K562 (cell line): ENCODE data around the gene C2orf81. TPM values are rescaled to one million over a fixed set of nuclear protein-coding genes. Genes with fewer than 3 reads are reported as not detected.

Experiments used
- C11orf30 ChIP-seq: fragments of 450-650 bp; IDR thresholded peaks from 2 replicates; pipeline ENCODE4 v1.6.1; 2016; ENCODE audit warnings: low read depth, mild to moderate bottlenecking
- CTBP1 ChIP-seq: fragments of 450-650 bp; IDR thresholded peaks from 2 replicates; pipeline ENCODE4 v1.6.1; 2016; ENCODE audit warnings: borderline replicate concordance
- ETV1 ChIP-seq: fragments of 450-650 bp; conservative IDR thresholded peaks from 2 replicates; pipeline ENCODE4 v1.6.1; 2016; ENCODE audit warnings: missing genetic modification characterization, control low read depth, low read depth, missing compliant biosample characterization
- FOSL1 ChIP-seq: fragments of 200-800 bp; sonication (Bioruptor generic); conservative IDR thresholded peaks from 2 replicates; pipeline ENCODE4 v1.6.1; 2016; ENCODE audit warnings: missing genetic modification characterization, missing compliant biosample characterization
- MEIS2 ChIP-seq: fragments of 450-650 bp; IDR thresholded peaks from 2 replicates; pipeline ENCODE4 v1.6.1; 2014; ENCODE audit warnings: mild to moderate bottlenecking; ENCODE audit not compliant: partially characterized antibody
- NFE2 ChIP-seq: IDR thresholded peaks from 2 replicates; pipeline ENCODE4 v1.6.1; 2014; ENCODE audit warnings: antibody characterized with exemption, low read depth
- NR2F6 ChIP-seq: fragments of 450-650 bp; formaldehyde crosslinking; IDR thresholded peaks from 2 replicates; pipeline ENCODE4 v1.4.0; 2020; ENCODE audit warnings: mild to moderate bottlenecking
- SMAD2 ChIP-seq: fragments of 150-350 bp; IDR thresholded peaks from 2 replicates; pipeline ENCODE4 v1.6.1; 2014; ENCODE audit warnings: low read depth, mild to moderate bottlenecking, low read length
- SRSF7 ChIP-seq: fragments of 200-400 bp; formaldehyde crosslinking; optimal IDR thresholded peaks from 2 replicates; pipeline ENCODE3; 2017; ENCODE audit warnings: mild to moderate bottlenecking, low read depth, low read length
- STAT5B ChIP-seq: fragments of 250-450 bp; sonication (Bioruptor Pico); IDR thresholded peaks from 2 replicates; pipeline ENCODE4 v1.8.0; 2021; ENCODE audit warnings: mild to moderate bottlenecking, inconsistent platforms
- TCF7 ChIP-seq: sonication (generic); IDR thresholded peaks from 2 replicates; pipeline ENCODE4 v1.6.1; 2016; ENCODE audit warnings: antibody characterized with exemption, borderline replicate concordance
- ZBTB40 ChIP-seq, 2 experiments: fragments of 450-650 bp in 1 of 2; sonication (generic) in 1 of 2; formaldehyde crosslinking in 1 of 2; IDR thresholded peaks; 2 replicates each; pipeline versions ENCODE4 v1.7.1 to v1.9.0; 2016 to 2022; ENCODE audit warnings: inconsistent platforms in 1 of 2, mild to moderate bottlenecking in 1 of 2, missing genetic modification reagents in 1 of 2
- ZBTB7A ChIP-seq: IDR thresholded peaks from 2 replicates; pipeline ENCODE4 v1.6.1; 2011; ENCODE audit warnings: low read depth, mild to moderate bottlenecking, low read length, moderate library complexity, borderline replicate concordance; ENCODE audit not compliant: control insufficient read depth
- ZNF121 ChIP-seq: sonication (generic); formaldehyde crosslinking; conservative IDR thresholded peaks from 2 replicates; pipeline ENCODE4 v1.8.0; 2022; ENCODE audit warnings: missing genetic modification reagents
- ZNF253 ChIP-seq: fragments of 250-450 bp; sonication (Bioruptor Pico); conservative IDR thresholded peaks from 2 replicates; pipeline ENCODE4 v1.6.1; 2021; ENCODE audit warnings: mild to moderate bottlenecking
- polyA plus RNA-seq, 8 experiments: library from polyadenylated mRNA; depleted of rRNA in 4 of 8; stranded (reverse) in 5 of 8; unstranded in 3 of 8; fragments of >200 nt; fragmentation: Nextera tagmentation in 2 of 8; fragmentation: Illumina TruSeq in 1 of 8; extraction: Ambion mirVana in 2 of 8; extraction: Trizol in 1 of 8; gene quantifications; 2 replicates each; pipeline versions ENCODE4 v1.2.1 to v1.2.3, GENCODE V29; 2011 to 2014; ENCODE audit warnings: inconsistent platforms in 1 of 8, missing spikeins in 1 of 8
- total RNA-seq, 7 experiments: library from RNA; depleted of rRNA in 6 of 7; stranded (reverse); fragments of >200 nt in 6 of 7; fragmentation: Illumina TruSeq in 2 of 7; extraction: Trizol in 2 of 7; gene quantifications; 2 replicates each; pipeline versions ENCODE4 v1.2.1 to v1.2.3, GENCODE V29; 2011 to 2021; ENCODE audit warnings: low replicate concordance in 1 of 7
- TF ChIP-seq, protein P1 (sequence below): fragments of 450-650 bp; IDR thresholded peaks from 2 replicates; pipeline ENCODE4 v1.6.1; 2016; ENCODE audit warnings: antibody characterized with exemption

Gene C2orf81
- total and polyA plus RNA-seq, 9 of the 15 experiments (the other 6 are each of a cell fraction or from before 2014, with no cell fraction given) = 0.06 TPM; not detected in 8

GRCh38 chr2:74391580-74392448 is 29.6 kb downstream of the C2orf81 start (continued):
- peak; percentile 35; the same call in 1 of the 2 replicates for TF ChIP-seq ZBTB40 (IDR thresholded peaks at IDR 0.05)
- no peak for TF ChIP-seq ZBTB40 (CRISPR knock-in tag; IDR thresholded peaks at IDR 0.05)
- TF ChIP-seq ETV1 = no peak
- no peak for TF ChIP-seq SMAD2
- TF ChIP-seq, protein P1, sequence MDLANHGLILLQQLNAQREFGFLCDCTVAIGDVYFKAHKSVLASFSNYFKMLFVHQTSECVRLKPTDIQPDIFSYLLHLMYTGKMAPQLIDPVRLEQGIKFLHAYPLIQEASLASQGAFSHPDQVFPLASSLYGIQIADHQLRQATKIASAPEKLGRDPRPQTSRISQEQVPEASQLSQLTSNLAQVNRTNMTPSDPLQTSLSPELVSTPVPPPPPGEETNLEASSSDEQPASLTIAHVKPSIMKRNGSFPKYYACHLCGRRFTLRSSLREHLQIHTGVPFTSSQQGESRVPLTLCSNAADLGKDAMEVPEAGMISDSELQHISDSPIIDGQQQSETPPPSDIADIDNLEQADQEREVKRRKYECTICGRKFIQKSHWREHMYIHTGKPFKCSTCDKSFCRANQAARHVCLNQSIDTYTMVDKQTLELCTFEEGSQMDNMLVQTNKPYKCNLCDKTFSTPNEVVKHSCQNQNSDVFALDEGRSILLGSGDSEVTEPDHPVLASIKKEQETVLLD = peak; percentile 85
- peak; percentile 71 for TF ChIP-seq MEIS2
- peak; percentile 93 for TF ChIP-seq ZBTB7A
- peak; percentile 84; the same call in 1 of the 2 replicates for TF ChIP-seq CTBP1
- TF ChIP-seq ZNF121 (CRISPR knock-in tag) = no peak
- TF ChIP-seq NFE2 = peak; percentile 99
- no peak for TF ChIP-seq FOSL1 (tag)
- no peak for TF ChIP-seq TCF7
- no peak for TF ChIP-seq ZNF253 (CRISPR knock-in tag)
- peak; percentile 39 for TF ChIP-seq C11orf30
- no peak for TF ChIP-seq STAT5B (CRISPR knock-in tag)
- TF ChIP-seq SRSF7 = no peak
- TF ChIP-seq NR2F6 (CRISPR knock-in tag) = no peak
